Astrocyte of the spinal cord (primary cell): Measurements from ENCODE around the gene SUV39H2.
"Not testable (repeated sequence)": the region's sequence is repeated elsewhere in the genome, so short reads cannot be mapped to it uniquely, and the experiment has no call there.

Experiments used
- DNase-seq: peaks from one replicate; pipeline ENCODE4 v3.0.0; 2011; ENCODE audit warnings: low read depth, low spot score
- H3K4me3 ChIP-seq: 2 replicates; pipeline ENCODE4 v1.5.1; 2011; ENCODE audit warnings: low read depth, mild to moderate bottlenecking, low read length, moderate library complexity
- in situ Hi-C: cut with HindIII; loops from 2 replicates; pipeline ENCODE4 v1.10.0; 2017; ENCODE audit warnings: low sequenced_read_pairs
- TF ChIP-seq, protein P1 (sequence below): IDR thresholded peaks from 2 replicates; pipeline ENCODE4 v1.5.1; 2012; ENCODE audit warnings: low read depth, mild to moderate bottlenecking, low read length, inconsistent platforms

Gene SUV39H2

GRCh38 chr10:14925268-14925667, 46.6 kb downstream of the SUV39H2 start:
- H3K4me3 ChIP-seq, result no peak overlapping the region
- DNase-seq, result no peak
- TF ChIP-seq, protein P1, sequence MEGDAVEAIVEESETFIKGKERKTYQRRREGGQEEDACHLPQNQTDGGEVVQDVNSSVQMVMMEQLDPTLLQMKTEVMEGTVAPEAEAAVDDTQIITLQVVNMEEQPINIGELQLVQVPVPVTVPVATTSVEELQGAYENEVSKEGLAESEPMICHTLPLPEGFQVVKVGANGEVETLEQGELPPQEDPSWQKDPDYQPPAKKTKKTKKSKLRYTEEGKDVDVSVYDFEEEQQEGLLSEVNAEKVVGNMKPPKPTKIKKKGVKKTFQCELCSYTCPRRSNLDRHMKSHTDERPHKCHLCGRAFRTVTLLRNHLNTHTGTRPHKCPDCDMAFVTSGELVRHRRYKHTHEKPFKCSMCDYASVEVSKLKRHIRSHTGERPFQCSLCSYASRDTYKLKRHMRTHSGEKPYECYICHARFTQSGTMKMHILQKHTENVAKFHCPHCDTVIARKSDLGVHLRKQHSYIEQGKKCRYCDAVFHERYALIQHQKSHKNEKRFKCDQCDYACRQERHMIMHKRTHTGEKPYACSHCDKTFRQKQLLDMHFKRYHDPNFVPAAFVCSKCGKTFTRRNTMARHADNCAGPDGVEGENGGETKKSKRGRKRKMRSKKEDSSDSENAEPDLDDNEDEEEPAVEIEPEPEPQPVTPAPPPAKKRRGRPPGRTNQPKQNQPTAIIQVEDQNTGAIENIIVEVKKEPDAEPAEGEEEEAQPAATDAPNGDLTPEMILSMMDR, result no peak
- in situ Hi-C loops, result no loop called here

- TF ChIP-seq, protein P1, result no peak
Measured at GRCh38 chr10:14926061-14926470, 47.4 kb downstream of the SUV39H2 start.

GRCh38 chr10:14926722-14927416, 48.2 kb downstream of the SUV39H2 start:
- TF ChIP-seq, protein P1, result no peak
- in situ Hi-C loops, result no loop called here
- DNase-seq, result no peak

More at GRCh38 chr10:14926061-14926470, 47.4 kb downstream of the SUV39H2 start:
- no peak for DNase-seq
- no peak overlapping the region for H3K4me3 ChIP-seq
- in situ Hi-C loops, result no loop called here

GRCh38 chr10:14930610-14931009, 51.9 kb downstream of the SUV39H2 start:
- no peak for DNase-seq

More at GRCh38 chr10:14926722-14927416, 48.2 kb downstream of the SUV39H2 start:
- no peak overlapping the region for H3K4me3 ChIP-seq

DNA sequence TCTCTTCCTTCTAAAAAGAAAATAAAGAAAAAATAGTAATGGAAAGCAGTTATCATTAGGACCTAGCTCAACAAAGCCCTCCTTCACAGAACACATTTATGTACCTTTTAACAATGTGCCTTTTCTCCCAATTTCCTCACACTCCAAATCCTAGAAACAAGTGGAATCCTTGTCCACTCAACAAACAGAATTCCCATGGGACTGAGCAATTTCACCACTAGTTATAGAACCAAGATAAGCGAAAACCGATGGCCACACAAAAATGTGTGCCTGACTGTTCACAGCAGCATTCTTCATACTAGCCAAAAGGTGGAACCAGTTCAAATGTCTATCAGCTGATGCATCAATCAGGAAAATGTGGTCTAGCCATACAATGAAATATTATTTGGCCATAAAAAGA, 57.9 kb downstream of the SUV39H2 start:
- H3K4me3 ChIP-seq, result no peak overlapping the region
- in situ Hi-C loops, result no loop called here
- TF ChIP-seq, protein P1, result no peak
- no peak for DNase-seq

More at GRCh38 chr10:14930610-14931009, 51.9 kb downstream of the SUV39H2 start:
- TF ChIP-seq, protein P1, result no peak
- H3K4me3 ChIP-seq, result no peak overlapping the region
- in situ Hi-C loops, result no loop called here

GRCh38 chr10:14938971-14939370, 60.3 kb downstream of the SUV39H2 start:
- H3K4me3 ChIP-seq, in situ Hi-C loops, DNase-seq: not testable (repeated sequence)

DNA sequence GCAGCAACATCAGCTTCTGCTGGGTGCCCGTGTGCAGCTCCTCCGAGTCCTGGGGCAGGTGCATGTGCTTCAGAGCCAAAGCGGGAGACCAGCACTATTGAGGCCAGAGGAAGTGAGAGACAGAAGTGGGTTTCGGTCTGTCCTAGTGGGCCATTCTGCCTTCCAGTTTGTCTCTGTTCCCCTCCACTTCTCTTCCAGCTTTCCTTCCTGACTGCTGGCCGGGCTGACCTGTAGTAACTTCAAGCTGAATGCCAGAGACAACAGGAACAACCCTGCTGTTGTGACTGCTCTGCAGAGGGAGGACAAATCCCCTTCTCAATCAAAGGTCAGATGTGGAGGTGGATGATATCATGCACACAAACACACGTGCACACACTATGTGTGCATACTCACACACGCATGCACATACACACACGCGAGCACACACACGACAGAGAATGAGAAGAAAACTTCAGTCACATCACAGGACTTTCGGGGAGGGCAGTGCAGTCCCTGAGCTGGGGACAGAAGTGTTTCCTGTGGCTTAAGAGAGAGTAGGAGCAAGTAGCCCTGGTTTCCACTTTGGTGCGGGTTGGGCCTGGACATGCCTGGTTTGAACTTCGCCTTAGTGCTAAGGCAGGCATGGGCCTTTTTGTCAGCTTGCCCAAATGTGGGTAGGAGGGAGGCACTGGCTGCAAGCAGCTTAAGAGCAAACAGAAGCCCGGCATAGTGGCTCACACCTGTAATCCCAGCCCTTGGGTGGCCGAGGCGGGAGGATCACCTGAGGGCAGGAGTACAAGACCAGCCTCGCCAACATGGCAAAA, 63.7 kb downstream of the SUV39H2 start:
- in situ Hi-C loops, H3K4me3 ChIP-seq, DNase-seq: not testable (repeated sequence)

DNA sequence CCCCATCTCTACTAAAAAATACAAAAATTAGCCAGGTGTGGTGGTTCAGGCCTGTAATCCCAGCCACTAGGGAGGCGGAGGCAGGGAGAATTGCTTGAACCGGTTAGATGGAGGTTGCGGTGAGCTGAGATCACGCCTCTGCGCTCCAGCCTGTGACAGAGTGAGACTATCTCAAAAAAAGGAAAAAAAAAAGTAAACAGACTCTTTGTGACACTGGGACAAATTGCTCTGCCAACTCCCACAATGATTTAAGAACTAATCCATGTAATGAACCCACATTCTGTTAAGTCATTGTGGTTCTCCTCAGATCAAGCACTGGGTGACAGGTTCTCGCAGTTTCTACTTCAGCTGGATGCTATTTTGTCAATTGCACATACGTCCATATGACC, 64.3 kb downstream of the SUV39H2 start:
- H3K4me3 ChIP-seq, DNase-seq, in situ Hi-C loops: not testable (repeated sequence)
